HL-60 (cell line): Measurements from ENCODE around the gene KMT5B.

Experiments
- DNase-seq, 2 experiments: peaks; one replicate each; pipeline ENCODE4 v3.0.0-alpha.2; 2010 to 2020; ENCODE audit warnings: low read depth in 1 of 2, low spot score in 1 of 2
- H3K27ac ChIP-seq: fragments of 250-450 bp; sonication (Bioruptor Pico); replicated peaks from 2 replicates; pipeline ENCODE4 v1.5.1; 2020; ENCODE audit warnings: mild to moderate bottlenecking, moderate library complexity
- H3K27me3 ChIP-seq: fragments of 250-450 bp; sonication (Bioruptor Pico); 2 replicates; pipeline ENCODE4 v1.5.1; 2021; ENCODE audit warnings: mild to moderate bottlenecking, moderate library complexity; ENCODE audit not compliant: insufficient read depth, poor library complexity, severe bottlenecking
- H3K4me3 ChIP-seq: replicated peaks from 2 replicates; pipeline ENCODE4 v1.5.1; 2011; ENCODE audit warnings: mild to moderate bottlenecking, control low read depth, low read length; ENCODE audit not compliant: insufficient read depth
- CTCF ChIP-seq: IDR thresholded peaks from one replicate; pipeline ENCODE4 v1.5.1; 2011; ENCODE audit warnings: low read length, control low read depth, inconsistent platforms; ENCODE audit not compliant: insufficient read depth
- GABPA ChIP-seq: IDR thresholded peaks from 2 replicates; pipeline ENCODE4 v1.6.1; 2012; ENCODE audit warnings: low read depth
- POLR2AphosphoS5 ChIP-seq: IDR thresholded peaks from 2 replicates; pipeline ENCODE4 v1.6.1; 2012; ENCODE audit warnings: low read depth
- SPI1 ChIP-seq: IDR thresholded peaks from 2 replicates; pipeline ENCODE4 v1.6.1; 2012; ENCODE audit warnings: low read depth, mild to moderate bottlenecking, borderline replicate concordance
- TF ChIP-seq, protein P1 (sequence below): IDR thresholded peaks from 2 replicates; pipeline ENCODE4 v1.6.1; 2012; ENCODE audit warnings: low read depth; ENCODE audit not compliant: insufficient replicate concordance

Gene KMT5B

DNA sequence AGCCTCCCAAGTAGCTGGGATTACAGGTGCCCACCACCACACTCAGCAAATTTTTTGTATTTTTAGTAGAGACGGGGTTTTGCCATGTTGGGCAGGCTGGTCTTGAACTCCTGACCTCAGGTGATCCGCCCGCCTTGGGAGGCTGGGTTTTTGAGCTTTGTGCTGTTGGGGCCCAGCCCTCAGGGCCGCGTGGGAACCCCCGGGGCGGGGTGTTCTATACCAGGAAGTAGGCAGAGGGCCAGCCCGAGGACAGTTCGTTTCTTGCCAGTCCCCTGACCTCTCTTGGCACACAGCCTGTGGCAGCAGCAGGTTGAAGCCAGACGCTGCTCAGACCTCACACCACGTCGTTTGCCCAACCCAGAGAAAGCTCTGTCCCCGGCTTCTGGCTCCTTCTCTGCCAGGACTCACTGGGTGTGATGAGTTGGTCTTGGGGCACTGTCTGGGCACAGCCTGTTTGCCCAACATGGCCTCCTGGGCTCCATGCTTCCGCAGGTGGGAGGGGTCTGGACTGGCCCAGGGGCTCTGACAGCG lies 67.0 kb downstream of the KMT5B start:
- DNase-seq: peak in 1 of 2 experiments; percentile 61
- TF ChIP-seq GABPA (no peak), POLR2AphosphoS5 (no peak), SPI1 (no peak), CTCF (no peak)
- TF ChIP-seq, protein P1, sequence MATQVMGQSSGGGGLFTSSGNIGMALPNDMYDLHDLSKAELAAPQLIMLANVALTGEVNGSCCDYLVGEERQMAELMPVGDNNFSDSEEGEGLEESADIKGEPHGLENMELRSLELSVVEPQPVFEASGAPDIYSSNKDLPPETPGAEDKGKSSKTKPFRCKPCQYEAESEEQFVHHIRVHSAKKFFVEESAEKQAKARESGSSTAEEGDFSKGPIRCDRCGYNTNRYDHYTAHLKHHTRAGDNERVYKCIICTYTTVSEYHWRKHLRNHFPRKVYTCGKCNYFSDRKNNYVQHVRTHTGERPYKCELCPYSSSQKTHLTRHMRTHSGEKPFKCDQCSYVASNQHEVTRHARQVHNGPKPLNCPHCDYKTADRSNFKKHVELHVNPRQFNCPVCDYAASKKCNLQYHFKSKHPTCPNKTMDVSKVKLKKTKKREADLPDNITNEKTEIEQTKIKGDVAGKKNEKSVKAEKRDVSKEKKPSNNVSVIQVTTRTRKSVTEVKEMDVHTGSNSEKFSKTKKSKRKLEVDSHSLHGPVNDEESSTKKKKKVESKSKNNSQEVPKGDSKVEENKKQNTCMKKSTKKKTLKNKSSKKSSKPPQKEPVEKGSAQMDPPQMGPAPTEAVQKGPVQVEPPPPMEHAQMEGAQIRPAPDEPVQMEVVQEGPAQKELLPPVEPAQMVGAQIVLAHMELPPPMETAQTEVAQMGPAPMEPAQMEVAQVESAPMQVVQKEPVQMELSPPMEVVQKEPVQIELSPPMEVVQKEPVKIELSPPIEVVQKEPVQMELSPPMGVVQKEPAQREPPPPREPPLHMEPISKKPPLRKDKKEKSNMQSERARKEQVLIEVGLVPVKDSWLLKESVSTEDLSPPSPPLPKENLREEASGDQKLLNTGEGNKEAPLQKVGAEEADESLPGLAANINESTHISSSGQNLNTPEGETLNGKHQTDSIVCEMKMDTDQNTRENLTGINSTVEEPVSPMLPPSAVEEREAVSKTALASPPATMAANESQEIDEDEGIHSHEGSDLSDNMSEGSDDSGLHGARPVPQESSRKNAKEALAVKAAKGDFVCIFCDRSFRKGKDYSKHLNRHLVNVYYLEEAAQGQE: no peak
- no peaks in the 10 kb centered on the region for H3K27me3 ChIP-seq
- H3K27ac ChIP-seq: no peak overlapping the region
- H3K4me3 ChIP-seq: no peak overlapping the region

- Histone ChIP-seq H3K27me3 (no peaks in the 10 kb centered on the region), H3K4me3 (no peak overlapping the region), H3K27ac (no peak overlapping the region)
- no peak for TF ChIP-seq SPI1
- TF ChIP-seq POLR2AphosphoS5: no peak
- DNase-seq: no peak
Measured at GRCh38 chr11:68145120-68145866, 67.8 kb downstream of the KMT5B start.

GRCh38 chr11:68143310-68143689 lies 69.8 kb downstream of the KMT5B start:
- Histone ChIP-seq H3K4me3 (no peak overlapping the region), H3K27ac (no peak overlapping the region)
- TF ChIP-seq CTCF: no peak
- TF ChIP-seq, protein P1: no peak
- TF ChIP-seq SPI1: no peak
- no peak for TF ChIP-seq GABPA

GRCh38 chr11:68142441-68143309 lies 70.4 kb downstream of the KMT5B start:
- no peak for DNase-seq
- no peak for TF ChIP-seq GABPA
- no peak for TF ChIP-seq SPI1

More at GRCh38 chr11:68143310-68143689, 69.8 kb downstream of the KMT5B start:
- DNase-seq: no peak
- no peaks in the 10 kb centered on the region for H3K27me3 ChIP-seq

More at GRCh38 chr11:68142441-68143309, 70.4 kb downstream of the KMT5B start:
- no peaks in the 10 kb centered on the region for H3K27me3 ChIP-seq
- H3K27ac ChIP-seq: peak overlapping the region; percentile 69
- no peak overlapping the region for H3K4me3 ChIP-seq
